SIG-M5 treated with dmso at 0.1 percent for 504 hours (cell line): ENCODE data around the gene JOSD1.
A peak's percentile ranks its signal among the peaks of the same experiment; 100 is the strongest.

Experiments
- DNase-seq: peaks from one replicate; lab custom pipeline; 2025; ENCODE audit not compliant: unreplicated experiment; lab: John Stamatoyannopoulos, UW

Gene JOSD1

GRCh38 chr22:38733724-38734381 is 33.1 kb upstream of the JOSD1 start:
- no peak for DNase-seq

DNA sequence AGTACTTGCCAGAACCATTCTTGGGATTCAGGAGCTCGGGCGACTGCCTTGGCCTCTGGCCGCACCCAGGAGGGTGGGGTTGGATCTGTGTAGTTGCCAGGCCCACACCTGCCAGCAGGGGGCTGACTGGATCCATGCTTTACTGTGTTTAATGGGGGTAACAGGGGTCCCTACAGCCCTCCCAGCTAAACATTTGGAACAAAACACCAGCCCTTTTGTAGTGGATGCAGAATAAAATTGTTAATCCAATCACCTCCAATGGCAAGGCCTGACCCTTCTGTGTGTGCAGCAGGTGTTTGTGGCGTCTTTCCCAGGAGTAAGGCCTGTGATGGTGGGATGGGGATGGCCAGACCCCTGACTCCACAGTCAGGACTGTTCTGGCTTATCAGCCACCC is 32.6 kb upstream of the JOSD1 start:
- no peak for DNase-seq

DNA sequence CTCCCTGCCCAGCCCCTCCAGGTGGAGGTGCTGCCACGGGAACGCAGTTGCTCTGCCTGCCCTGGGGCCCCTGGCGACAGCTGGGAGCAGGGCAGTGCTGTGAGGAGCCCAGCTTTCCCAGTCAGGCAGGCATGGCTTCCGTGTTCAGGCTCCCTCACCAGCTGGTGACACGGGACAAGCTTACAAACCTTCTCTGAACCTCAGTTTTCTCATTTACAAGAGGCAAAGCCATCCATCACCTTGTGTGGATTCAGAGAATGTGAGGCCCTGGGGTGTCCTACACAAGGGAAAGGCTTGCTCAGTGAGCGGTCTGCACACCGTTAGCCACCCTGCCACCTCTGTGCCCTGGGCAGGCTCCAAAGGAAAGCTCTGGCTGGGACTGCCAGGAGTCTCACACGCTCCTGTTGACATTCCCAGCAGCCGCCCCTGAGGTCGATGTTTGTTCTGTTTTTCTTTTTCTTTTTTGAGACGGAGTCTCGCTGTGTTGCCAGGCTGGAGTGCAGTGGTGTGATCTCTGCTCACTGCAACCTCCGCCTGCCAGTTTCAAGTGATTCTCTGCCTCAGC is 31.6 kb upstream of the JOSD1 start:
- no peak for DNase-seq

DNA sequence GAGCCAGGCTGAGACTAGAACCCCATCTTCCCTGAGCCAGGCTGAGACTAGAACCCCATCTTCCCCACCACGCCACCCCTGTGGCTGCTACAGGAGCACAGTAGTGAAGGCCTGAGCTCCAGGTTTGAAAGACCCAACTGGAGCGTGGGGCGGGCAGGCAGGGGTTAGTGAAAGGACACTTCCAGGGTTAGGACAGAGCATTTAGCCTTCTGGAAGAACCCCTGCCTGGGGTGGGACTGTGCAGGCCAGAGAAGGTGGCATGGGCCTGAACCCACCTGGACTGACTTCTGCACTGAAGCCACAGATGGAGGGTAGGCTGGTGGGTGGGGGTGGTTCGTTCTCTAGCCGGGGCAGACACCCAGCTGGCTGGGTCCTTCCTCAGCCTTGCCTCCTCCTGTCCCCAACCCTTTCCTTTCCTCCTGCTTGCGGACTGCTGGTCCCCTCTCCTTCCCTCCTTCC is 31.0 kb upstream of the JOSD1 start:
- DNase-seq, result no peak

DNA sequence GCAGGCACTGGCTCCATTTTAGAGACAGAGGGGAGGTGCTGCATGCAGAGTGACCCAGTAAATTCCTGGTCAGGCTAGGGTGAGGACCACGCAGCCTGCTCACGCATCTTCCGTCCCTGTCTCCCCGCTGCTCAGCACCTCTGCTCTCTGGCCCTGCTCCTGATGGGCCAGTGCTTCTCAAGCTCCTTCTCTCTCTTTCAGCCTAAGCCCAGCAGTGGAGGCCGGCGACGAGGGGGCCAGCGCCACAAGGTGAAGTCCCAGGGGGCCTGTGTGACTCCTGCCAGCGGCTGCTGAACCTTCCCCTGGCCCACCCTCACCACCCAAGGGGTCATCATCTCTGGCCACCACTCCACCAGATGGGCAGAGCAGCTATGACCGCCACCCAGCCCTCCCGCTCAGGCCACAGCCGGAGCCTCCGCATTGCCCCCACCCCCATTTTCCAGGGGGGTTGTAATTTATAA is 29.7 kb upstream of the JOSD1 start:
- DNase-seq, result no peak

- no peak for DNase-seq
Observed at GRCh38 chr22:38729946-38730345, 29.2 kb upstream of the JOSD1 start.

DNA sequence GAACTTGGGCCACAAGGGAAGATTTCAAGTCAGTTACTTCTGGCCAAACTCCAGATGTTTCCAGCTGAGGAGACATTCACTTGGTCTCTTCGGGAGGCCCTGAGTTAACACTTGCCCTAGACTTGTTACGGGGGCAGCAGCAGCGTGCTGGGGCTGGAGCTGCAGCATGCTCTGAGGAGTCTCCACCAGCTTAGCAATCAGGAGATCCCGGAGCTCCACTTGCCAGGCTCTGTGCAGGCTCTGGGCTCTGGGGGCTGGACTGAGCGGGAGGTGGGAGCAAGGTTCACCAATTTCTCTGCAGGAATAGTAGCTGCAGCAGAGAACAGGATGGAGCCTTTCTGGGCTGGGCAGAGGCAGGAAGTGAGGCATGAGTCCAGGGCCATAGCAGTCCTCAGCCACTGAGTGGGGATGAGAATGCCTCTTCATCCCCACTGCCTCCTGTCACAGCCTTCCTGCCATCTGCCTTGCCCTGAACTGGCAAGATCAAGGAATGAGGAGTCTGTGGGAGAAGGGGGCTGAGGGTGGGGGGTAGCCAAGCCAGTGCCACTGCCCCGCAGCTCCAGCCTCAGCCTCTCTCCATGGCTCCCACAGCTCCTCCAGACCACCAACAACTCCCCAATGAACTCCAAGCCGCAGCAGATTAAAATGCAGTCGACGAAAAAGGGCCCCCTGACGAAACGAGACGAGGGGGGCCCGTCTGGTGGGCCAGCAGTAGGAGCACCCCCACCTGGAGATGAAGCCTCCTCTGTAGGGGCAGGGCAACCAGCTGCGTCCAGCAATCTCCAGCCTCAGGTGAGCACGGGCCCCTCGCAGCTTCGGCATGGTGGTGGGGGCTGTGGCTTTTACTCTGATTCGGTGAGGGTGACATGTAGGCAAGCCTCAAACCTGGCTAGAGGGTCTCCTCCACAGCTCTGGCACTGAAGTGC is 28.4 kb upstream of the JOSD1 start:
- no peak for DNase-seq

DNA sequence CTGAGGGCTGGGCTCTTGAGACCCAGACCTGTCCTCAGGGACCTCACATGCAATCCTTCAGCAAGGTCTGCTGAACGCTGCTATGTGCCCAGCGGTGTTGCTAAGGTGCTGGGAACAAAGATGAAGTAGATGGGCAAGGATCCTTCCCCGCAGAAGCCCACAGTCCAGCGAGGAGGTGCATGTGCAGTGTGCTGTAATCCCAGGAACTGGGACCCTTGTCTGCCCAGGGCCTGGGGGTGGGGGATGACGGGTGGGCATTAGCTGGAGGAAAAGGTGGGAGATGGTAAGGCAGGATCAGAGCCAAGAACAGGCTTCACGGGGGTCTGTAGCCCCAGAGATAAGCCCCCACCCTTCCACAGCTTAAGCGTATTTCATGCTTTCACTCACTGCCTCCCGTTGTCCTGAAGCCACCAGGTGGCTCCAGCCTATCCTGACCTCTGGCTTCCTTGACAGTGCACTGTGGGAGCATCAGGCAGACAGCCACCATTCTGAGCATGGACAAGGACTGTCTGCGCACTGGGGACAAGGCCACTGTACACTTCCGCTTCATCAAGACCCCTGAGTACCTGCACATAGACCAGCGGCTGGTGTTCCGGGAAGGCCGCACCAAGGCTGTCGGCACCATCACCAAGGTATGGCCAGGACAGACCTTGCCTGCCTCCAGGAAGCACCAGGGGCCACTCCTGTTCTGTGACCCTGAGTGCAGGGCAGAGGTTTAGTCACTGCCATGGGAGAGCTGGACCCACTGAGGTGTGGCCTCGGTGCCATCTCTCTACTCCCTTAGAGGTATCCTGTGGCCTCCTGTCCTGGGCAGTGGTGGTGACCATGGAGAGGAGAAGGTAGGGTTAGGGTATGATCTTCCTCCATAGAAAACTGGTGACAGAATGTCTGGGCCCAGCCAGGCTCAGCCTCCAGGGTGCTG is 27.0 kb upstream of the JOSD1 start:
- no peak for DNase-seq

DNA sequence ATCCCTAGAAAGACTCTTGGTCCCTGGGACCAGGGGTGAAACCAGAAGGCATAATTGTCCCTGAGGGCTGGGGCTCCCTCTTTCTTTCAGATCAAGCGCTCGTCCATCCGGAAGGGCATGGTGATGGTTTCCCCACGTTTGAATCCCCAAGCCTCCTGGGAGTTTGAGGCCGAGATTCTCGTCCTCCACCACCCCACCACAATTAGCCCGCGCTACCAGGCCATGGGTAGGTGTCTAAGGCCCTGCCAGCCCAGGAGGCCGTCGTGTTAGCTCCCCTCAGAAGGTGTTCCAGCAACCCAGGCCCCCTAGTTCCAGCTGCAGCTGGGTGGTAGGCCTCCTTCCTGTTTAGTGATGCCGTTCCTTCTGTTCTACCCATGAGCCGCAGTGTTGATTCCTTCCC is 26.4 kb upstream of the JOSD1 start:
- DNase-seq, result no peak

DNA sequence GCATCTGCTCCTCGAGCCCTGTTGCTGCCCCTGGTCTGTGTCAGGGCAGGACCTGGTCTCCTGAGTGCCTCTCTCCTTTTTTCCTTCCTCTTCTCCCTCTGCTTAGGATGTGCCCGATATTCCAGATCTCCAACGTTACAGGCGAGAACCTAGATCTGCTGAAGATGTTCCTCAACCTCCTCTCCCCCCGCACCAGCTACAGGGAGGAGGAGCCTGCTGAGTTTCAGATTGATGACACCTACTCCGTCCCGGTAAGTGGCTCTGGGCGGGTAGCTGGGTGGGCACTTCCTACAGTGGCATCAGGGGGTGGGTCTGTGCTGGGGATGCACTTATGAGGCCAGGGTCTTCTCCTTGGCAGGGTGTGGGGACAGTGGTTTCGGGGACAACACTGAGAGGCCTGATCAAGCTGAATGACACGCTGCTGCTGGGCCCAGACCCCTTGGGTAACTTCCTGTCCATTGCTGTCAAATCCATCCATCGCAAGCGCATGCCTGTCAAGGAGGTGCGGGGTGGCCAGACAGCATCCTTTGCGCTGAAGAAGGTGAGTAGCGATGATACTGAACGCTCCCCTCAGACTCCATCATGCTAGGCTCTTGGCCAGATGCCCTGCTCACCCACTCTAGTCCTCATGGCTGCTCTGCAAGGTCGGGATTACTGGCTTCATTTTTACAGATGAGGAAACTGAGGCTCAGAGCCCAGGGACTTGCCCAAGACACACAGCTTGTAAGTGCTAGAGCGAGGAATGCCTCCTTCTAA is 25.3 kb upstream of the JOSD1 start:
- DNase-seq, result no peak

DNA sequence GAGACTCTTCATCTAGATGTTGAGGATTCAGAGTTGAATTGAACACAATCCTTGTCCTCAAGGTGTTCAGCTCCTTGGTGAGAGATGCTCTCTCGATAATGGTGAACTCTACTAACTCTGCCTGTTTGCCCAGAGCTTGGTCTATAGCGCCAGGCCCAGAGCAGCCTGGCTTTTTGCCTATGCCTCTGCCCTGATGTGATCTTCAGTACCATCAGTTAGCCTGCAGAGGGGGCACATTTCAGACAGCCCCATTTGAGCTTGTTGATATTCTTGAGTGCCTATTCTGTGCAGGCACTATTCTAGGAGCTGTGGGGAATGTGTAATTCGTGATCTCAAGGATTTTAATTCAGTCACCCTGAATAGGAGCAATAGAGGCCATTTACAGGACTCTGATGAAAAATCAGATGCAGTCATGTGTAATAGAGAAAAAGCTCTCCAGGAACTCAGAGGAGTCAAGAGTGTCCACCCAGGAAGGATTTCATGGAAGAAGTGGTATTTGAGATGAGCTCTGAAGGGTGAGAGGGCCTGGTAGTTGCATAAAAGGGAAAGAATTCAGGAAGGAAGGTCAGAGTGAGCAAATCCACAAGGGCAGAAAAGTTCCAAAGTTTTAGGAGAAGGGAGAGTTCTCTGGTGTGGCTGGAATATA is 24.3 kb upstream of the JOSD1 start:
- peak; percentile 31 for DNase-seq

DNA sequence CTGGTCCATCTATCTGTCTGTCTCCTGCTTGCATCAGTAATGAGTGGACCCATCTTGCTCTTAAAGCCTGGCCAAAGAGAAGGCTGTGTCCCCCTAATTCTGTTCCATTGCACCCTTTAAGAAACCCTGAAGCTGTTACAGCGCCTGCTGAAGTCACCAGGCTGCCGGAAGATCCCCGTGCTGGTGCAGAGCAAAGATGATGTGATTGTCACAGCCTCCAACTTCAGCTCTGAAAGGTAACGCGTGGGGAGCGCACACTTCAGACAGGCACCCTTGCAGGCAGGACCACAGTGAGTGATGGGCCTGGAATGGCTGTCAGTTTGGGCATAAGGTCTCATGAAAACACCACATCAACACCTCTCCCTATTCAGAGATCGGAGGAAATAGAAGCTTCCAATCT is 23.4 kb upstream of the JOSD1 start:
- DNase-seq, result no peak

GRCh38 chr22:38721551-38721950 is 20.8 kb upstream of the JOSD1 start:
- DNase-seq, result no peak

- no peak for DNase-seq
Observed at GRCh38 chr22:38720350-38720749, 19.6 kb upstream of the JOSD1 start.

DNA sequence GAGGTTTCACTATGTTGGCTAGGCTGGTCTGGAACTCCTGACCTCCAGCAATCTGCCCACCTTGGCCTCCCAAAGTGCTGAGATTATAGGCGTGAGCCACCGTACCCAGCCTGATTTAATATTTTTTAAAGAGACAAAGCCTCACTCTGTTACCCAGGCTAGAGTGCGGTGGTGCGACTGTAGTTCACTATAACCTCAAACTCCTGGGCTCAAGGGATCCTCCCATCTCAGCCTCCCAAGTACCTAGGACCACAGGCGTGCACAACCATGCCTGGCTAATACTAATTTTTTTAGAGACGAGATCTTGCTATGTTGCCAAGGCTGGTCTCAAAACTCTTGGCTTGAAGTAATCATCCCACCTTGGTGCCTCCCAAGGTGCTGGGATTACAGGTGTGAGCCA is 18.5 kb upstream of the JOSD1 start:
- DNase-seq, result no peak

DNA sequence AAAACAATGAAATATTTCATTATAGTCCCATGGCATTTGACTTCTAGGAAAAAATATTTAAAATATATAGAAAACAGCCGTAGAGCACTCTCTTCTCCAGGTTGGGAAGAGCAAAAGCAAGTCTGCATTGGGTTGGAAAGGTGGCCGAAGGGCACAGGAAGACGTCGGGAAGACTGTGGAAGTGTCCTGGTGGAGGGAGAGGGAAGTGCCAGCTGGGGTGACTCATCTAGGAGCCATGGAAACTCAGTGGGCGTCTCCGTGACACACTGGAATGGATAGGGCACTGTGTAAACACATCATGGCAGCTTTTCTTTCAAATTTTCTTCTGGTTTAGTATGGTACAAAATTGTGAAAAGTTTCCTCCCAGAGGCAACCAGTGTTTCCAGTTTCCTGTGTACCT is 17.7 kb upstream of the JOSD1 start:
- DNase-seq, result no peak

- DNase-seq, result no peak
Observed at GRCh38 chr22:38717244-38717643, 16.5 kb upstream of the JOSD1 start.

GRCh38 chr22:38716826-38717225 is 16.1 kb upstream of the JOSD1 start:
- DNase-seq, result no peak

DNA sequence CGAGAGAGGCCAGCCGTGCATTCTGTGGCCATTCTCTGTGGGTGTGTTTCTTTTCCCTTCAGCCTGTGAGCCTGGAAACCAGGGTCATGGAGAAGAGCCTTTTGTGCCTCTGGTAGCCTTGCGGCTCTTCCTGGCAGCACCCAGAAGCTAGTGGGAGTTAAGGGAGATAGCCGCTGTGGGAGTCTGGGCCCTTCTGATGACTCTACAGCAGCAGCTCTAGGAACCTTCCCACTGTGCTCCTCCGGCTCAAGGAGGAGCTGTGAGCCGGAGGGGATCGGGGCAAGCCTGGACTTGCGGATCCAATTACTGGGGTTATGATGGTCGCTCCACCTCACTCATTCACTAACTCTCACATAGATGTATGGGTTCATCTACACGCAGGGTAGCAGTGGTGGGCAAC is 15.5 kb upstream of the JOSD1 start:
- DNase-seq, result no peak

GRCh38 chr22:38715852-38716251 is 15.1 kb upstream of the JOSD1 start:
- no peak for DNase-seq
